ENCODE data around the gene NFILZ. TPM values are rescaled to one million over a fixed set of nuclear protein-coding genes. Genes with fewer than 3 reads are reported as not detected.

The NFILZ gene
- polyA plus RNA-seq, 3 donors, result not detected

DNA sequence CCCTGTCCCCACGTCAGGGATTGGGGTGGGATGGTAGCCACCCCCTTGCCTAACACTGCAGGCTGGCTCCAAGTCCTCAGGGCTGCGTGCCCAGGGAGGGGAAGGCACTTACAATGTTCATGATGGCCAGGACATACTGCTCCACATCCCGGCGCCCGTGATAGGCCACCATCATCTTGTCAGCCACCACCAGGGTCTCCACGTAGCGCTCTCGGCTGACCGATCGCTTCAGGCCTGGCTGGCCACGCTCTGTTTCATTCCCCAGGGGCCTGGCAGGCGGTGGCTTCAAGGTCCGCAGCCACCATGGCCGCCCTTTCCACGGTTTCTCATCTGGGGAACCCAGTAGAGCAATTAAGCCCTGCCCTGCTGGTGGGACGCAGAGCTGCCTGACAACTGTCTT, 29.6 kb upstream of the NFILZ start:
- DNase-seq, result no peak
- peaks cover 6 to 37% of the 10 kb centered on the region in 2 donors for H3K9me3 ChIP-seq (replicated peaks in 1 of 2; ENCODE audit: control insufficient read depth in 1 of 2, insufficient read depth in 1 of 2, low read length in 2 of 2)
- H3K27ac ChIP-seq (ENCODE audit: low read depth in 1 of 2, low read length in 2 of 2), result no peak overlapping the region
- H3K4me1 ChIP-seq (ENCODE audit: control insufficient read depth in 1 of 2, insufficient read depth in 2 of 2, low read length in 2 of 2), result no peaks in the 10 kb centered on the region
- H3K27me3 ChIP-seq (ENCODE audit: control insufficient read depth in 2 of 2, insufficient read depth in 2 of 2, low read length in 2 of 2), result no peaks in the 10 kb centered on the region
- H3K36me3 ChIP-seq (replicated peaks in 1 of 2; ENCODE audit: control insufficient read depth in 1 of 2, insufficient read depth in 2 of 2, low read length in 2 of 2), result no peaks in the 10 kb centered on the region
- intact Hi-C loops (cut with micrococcal nuclease), result no loop called here
- Mint-ChIP-seq H3K27me3 (ENCODE audit: low read depth in 3 of 3) (peaks cover 3 to 8% (median 3%) of the 10 kb centered on the region in 3 donors), H3K9me3 (peaks cover 8 to 32% (median 22%) of the 10 kb centered on the region in 7 donors), H3K27ac (no peak overlapping the region), H3K4me1 (no peaks in the 10 kb centered on the region), H3K4me3 (no peak overlapping the region), H3K36me3 (no peaks in the 10 kb centered on the region)
- no peak overlapping the region for H3K4me2 ChIP-seq (replicated peaks; ENCODE audit: extremely low read depth, low read length, poor library complexity, severe bottlenecking)
- no peaks in the 10 kb centered on the region for H3K79me2 ChIP-seq (ENCODE audit: insufficient read depth, low read length)
- H3K9ac ChIP-seq (ENCODE audit: insufficient read depth, low read length, poor library complexity, severe bottlenecking), result no peak overlapping the region
- H4K20me1 ChIP-seq (ENCODE audit: insufficient read depth, low read length), result no peaks in the 10 kb centered on the region
- 97% methylated on average over 16 of the region's 16 CpGs for WGBS (ENCODE audit: insufficient coverage)
- TF ChIP-seq, protein P1, sequence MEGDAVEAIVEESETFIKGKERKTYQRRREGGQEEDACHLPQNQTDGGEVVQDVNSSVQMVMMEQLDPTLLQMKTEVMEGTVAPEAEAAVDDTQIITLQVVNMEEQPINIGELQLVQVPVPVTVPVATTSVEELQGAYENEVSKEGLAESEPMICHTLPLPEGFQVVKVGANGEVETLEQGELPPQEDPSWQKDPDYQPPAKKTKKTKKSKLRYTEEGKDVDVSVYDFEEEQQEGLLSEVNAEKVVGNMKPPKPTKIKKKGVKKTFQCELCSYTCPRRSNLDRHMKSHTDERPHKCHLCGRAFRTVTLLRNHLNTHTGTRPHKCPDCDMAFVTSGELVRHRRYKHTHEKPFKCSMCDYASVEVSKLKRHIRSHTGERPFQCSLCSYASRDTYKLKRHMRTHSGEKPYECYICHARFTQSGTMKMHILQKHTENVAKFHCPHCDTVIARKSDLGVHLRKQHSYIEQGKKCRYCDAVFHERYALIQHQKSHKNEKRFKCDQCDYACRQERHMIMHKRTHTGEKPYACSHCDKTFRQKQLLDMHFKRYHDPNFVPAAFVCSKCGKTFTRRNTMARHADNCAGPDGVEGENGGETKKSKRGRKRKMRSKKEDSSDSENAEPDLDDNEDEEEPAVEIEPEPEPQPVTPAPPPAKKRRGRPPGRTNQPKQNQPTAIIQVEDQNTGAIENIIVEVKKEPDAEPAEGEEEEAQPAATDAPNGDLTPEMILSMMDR (IDR thresholded peaks at IDR 0.05), result no peak
- no peak overlapping the region for H3K4me3 ChIP-seq (replicated peaks in 1 of 3; ENCODE audit: low read depth in 2 of 3, low read length in 3 of 3)
- no peak overlapping the region for H2AFZ ChIP-seq (ENCODE audit: insufficient read depth, low read depth, low read length, poor library complexity, severe bottlenecking)

DNA sequence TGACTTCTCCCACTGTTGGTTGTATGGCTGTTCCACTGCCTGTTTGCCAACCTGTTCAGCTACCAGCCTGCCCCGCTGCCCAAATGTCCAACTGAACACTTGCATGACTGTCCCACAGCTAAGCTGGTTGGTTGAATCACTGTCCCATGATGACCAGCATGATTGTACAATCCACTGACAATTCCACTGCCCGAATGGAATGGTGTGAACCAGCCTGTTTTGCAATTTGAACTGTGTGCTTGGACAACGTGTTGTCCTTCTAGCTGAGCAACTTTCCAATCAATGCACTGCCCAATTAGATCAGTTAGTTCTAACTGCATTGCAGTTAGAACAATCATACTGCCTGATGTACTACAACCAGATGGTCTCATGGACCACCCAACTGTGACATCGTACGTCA, 28.6 kb upstream of the NFILZ start:
- TF ChIP-seq, protein P1 (IDR thresholded peaks at IDR 0.05), result no peak
- intact Hi-C loops (cut with micrococcal nuclease), result no loop called here
- DNase-seq, result no peak
- Histone ChIP-seq H4K20me1 (ENCODE audit: insufficient read depth, low read length) (no peaks in the 10 kb centered on the region), H3K4me1 (ENCODE audit: control insufficient read depth in 1 of 2, insufficient read depth in 2 of 2, low read length in 2 of 2) (no peaks in the 10 kb centered on the region), H3K36me3 (replicated peaks in 1 of 2; ENCODE audit: control insufficient read depth in 1 of 2, insufficient read depth in 2 of 2, low read length in 2 of 2) (no peaks in the 10 kb centered on the region), H3K4me2 (replicated peaks; ENCODE audit: extremely low read depth, low read length, poor library complexity, severe bottlenecking) (no peak overlapping the region), H3K27ac (ENCODE audit: low read depth in 1 of 2, low read length in 2 of 2) (no peak overlapping the region), H3K9me3 (replicated peaks in 1 of 2; ENCODE audit: control insufficient read depth in 1 of 2, insufficient read depth in 1 of 2, low read length in 2 of 2) (peaks cover 6 to 35% of the 10 kb centered on the region in 2 donors), H3K79me2 (ENCODE audit: insufficient read depth, low read length) (no peaks in the 10 kb centered on the region), H3K27me3 (ENCODE audit: control insufficient read depth in 2 of 2, insufficient read depth in 2 of 2, low read length in 2 of 2) (no peaks in the 10 kb centered on the region), H3K4me3 (replicated peaks in 1 of 3; ENCODE audit: low read depth in 2 of 3, low read length in 3 of 3) (no peak overlapping the region), H2AFZ (ENCODE audit: insufficient read depth, low read depth, low read length, poor library complexity, severe bottlenecking) (no peak overlapping the region), H3K9ac (ENCODE audit: insufficient read depth, low read length, poor library complexity, severe bottlenecking) (no peak overlapping the region)
- no peaks in the 10 kb centered on the region for H3K4me1 Mint-ChIP-seq
- peaks cover 1 to 11% (median 5%) of the 10 kb centered on the region in 3 donors for H3K27me3 Mint-ChIP-seq (ENCODE audit: low read depth in 3 of 3)
- no peaks in the 10 kb centered on the region for H3K36me3 Mint-ChIP-seq
- H3K9me3 Mint-ChIP-seq, result peaks cover 9 to 32% (median 22%) of the 10 kb centered on the region in 7 donors
- H3K4me3 Mint-ChIP-seq, result no peak overlapping the region
- WGBS (ENCODE audit: insufficient coverage), result 95% methylated on average over 5 of the region's 5 CpGs
- no peak overlapping the region for H3K27ac Mint-ChIP-seq
